ENCODE measurements around the gene EFNA5. TPM values are rescaled to one million over a fixed set of nuclear protein-coding genes. Genes with fewer than 3 reads are reported as not detected.

The EFNA5 gene
- total RNA-seq, 2 donors from 2014 or later, result 5.6 to 7.2 TPM

GRCh38 chr5:107602896-107603295 is 67.8 kb downstream of the EFNA5 start:
- TF ChIP-seq POLR2AphosphoS5 (IDR thresholded peaks at IDR 0.05) (no peak), POLR2A (IDR thresholded peaks at IDR 0.05) (no peak), CTCF (IDR thresholded peaks at IDR 0.05) (no peak)
- no peaks in the 10 kb centered on the region for H3K4me1 ChIP-seq (replicated peaks)
- no peak for DNase-seq (ENCODE audit: low spot score)
- H3K27me3 ChIP-seq (replicated peaks; ENCODE audit: insufficient read depth), result no peaks in the 10 kb centered on the region
- 84% methylated on average over 5 of the region's 5 CpGs for WGBS
- no peaks in the 10 kb centered on the region for H3K9me3 ChIP-seq
- no peaks in the 10 kb centered on the region for H3K36me3 ChIP-seq
- intact Hi-C loops (cut with DNase I), result no loop called here
- H3K27ac ChIP-seq, result no peak overlapping the region
- H3K4me3 ChIP-seq, result no peak overlapping the region

GRCh38 chr5:107601076-107601475 is 69.7 kb downstream of the EFNA5 start:
- 68% methylated on average over 6 of the region's 6 CpGs for WGBS
- Histone ChIP-seq H3K4me3 (no peak overlapping the region), H3K9me3 (no peaks in the 10 kb centered on the region), H3K27ac (no peak overlapping the region), H3K4me1 (replicated peaks) (no peaks in the 10 kb centered on the region), H3K27me3 (replicated peaks; ENCODE audit: insufficient read depth) (no peaks in the 10 kb centered on the region), H3K36me3 (no peaks in the 10 kb centered on the region)
- TF ChIP-seq CTCF (IDR thresholded peaks at IDR 0.05), result no peak
- no peak for TF ChIP-seq POLR2A (IDR thresholded peaks at IDR 0.05)
- no peak for TF ChIP-seq POLR2AphosphoS5 (IDR thresholded peaks at IDR 0.05)
- DNase-seq (ENCODE audit: low spot score), result no peak
- intact Hi-C loops (cut with DNase I), result no loop called here

- no peaks in the 10 kb centered on the region for H3K9me3 ChIP-seq
- H3K4me1 ChIP-seq (replicated peaks), result no peaks in the 10 kb centered on the region
- 36% methylated on average over 4 of the region's 4 CpGs for WGBS
- H3K27ac ChIP-seq, result no peak overlapping the region
- H3K4me3 ChIP-seq, result no peak overlapping the region
- no peaks in the 10 kb centered on the region for H3K27me3 ChIP-seq (replicated peaks; ENCODE audit: insufficient read depth)
- intact Hi-C loops (cut with DNase I), result no loop called here
- H3K36me3 ChIP-seq, result no peaks in the 10 kb centered on the region
- DNase-seq (ENCODE audit: low spot score), result no peak
- TF ChIP-seq POLR2AphosphoS5 (IDR thresholded peaks at IDR 0.05), result no peak
- TF ChIP-seq CTCF (IDR thresholded peaks at IDR 0.05), result no peak
- TF ChIP-seq POLR2A (IDR thresholded peaks at IDR 0.05), result no peak
Measured at GRCh38 chr5:107598958-107599357, 71.8 kb downstream of the EFNA5 start.

- Histone ChIP-seq H3K4me1 (replicated peaks) (no peaks in the 10 kb centered on the region), H3K36me3 (no peaks in the 10 kb centered on the region), H3K27me3 (replicated peaks; ENCODE audit: insufficient read depth) (no peaks in the 10 kb centered on the region), H3K4me3 (no peak overlapping the region), H3K27ac (no peak overlapping the region), H3K9me3 (no peaks in the 10 kb centered on the region)
- intact Hi-C loops (cut with DNase I), result no loop called here
- DNase-seq (ENCODE audit: low spot score), result no peak
- WGBS, result 77% methylated on average over 3 of the region's 3 CpGs
- TF ChIP-seq POLR2AphosphoS5 (IDR thresholded peaks at IDR 0.05) (no peak), CTCF (IDR thresholded peaks at IDR 0.05) (no peak), POLR2A (IDR thresholded peaks at IDR 0.05) (no peak)
Measured at GRCh38 chr5:107597803-107598202, 72.9 kb downstream of the EFNA5 start.

GRCh38 chr5:107597247-107597646 is 73.5 kb downstream of the EFNA5 start:
- Histone ChIP-seq H3K27ac (no peak overlapping the region), H3K27me3 (replicated peaks; ENCODE audit: insufficient read depth) (no peaks in the 10 kb centered on the region), H3K36me3 (no peaks in the 10 kb centered on the region), H3K4me3 (no peak overlapping the region), H3K9me3 (no peaks in the 10 kb centered on the region), H3K4me1 (replicated peaks) (no peaks in the 10 kb centered on the region)
- 83% methylated on average over 3 of the region's 3 CpGs for WGBS
- no peak for DNase-seq (ENCODE audit: low spot score)
- intact Hi-C loops (cut with DNase I), result no loop called here
- no peak for TF ChIP-seq CTCF (IDR thresholded peaks at IDR 0.05)
- TF ChIP-seq POLR2A (IDR thresholded peaks at IDR 0.05), result no peak
- TF ChIP-seq POLR2AphosphoS5 (IDR thresholded peaks at IDR 0.05), result no peak

All from prostate gland (tissue), 2 donors.